ENCODE data around the gene CMYA5.
"Not testable (repeated sequence)": the region's sequence is repeated elsewhere in the genome, so short reads cannot be mapped to it uniquely, and the experiment has no call there.

CMYA5 gene

DNA sequence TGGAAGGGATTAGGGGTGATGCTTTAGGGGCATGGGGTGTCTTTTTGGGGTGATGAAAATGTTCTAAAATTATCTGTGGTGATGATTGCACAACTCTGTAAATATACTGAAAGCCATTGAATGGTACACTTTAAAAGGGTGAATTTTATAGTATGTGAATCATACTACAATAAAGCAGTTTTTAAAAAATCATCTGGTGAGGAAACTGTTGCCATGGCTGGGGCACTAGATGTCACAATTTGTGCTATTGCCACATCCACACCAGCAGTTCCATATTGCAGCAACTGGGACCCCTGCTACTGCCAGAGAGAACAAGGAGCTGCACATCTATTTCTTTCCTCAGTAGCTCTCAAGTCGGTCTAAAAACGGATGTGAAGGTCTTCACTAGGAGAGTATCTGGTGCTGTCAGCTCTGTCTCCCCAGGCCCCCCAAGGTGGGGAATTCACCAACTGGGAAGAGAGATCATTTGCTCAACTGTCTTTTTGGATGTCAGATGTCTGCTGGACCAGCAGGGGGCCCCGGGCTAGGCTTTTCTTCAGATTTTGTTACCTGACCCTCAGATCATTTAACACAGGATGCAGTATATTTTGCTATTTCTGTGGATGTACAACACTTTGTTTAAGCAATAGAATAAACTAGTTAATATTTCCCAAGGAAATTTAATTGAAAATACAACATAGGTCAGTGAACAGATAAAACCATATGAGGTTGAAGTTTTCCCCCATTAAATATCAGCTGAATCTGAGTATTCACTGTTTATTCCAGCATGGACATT is 13.2 kb downstream of the CMYA5 start:
- H3K27ac ChIP-seq (ENCODE audit: low read length): no peak overlapping the region
- H3K4me1 ChIP-seq (ENCODE audit: control insufficient read depth, insufficient read depth, low read length): no peaks in the 10 kb centered on the region
- no CpG with 5 or more reads among the region's 3 CpGs for WGBS (ENCODE audit: insufficient coverage, insufficient read length)
- no peak overlapping the region for H3K4me3 ChIP-seq (ENCODE audit: low read length)
- no peak for DNase-seq (ENCODE audit: low read depth, low spot score)
- no peaks in the 10 kb centered on the region for H3K9me3 ChIP-seq (ENCODE audit: control insufficient read depth, insufficient read depth, low read length)
- no peaks in the 10 kb centered on the region for H3K36me3 ChIP-seq (ENCODE audit: control insufficient read depth, insufficient read depth, low read length)
- no peaks in the 10 kb centered on the region for H3K27me3 ChIP-seq (ENCODE audit: control insufficient read depth, insufficient read depth, low read length)

DNA sequence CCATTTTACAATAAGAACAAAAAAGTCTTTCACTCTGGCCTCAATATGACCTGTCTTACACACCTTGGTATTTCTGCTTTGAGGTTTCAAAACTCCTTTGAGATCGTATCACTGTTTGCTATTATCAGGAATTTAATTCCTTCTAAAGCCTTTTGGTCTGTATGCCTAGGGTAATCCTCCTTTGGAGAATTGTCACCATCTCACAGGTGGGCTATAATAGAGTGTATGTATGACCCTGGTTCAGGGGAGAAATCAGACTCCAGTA is 13.7 kb downstream of the CMYA5 start:
- H3K4me3 ChIP-seq (ENCODE audit: low read length): no peak overlapping the region
- no peaks in the 10 kb centered on the region for H3K36me3 ChIP-seq (ENCODE audit: control insufficient read depth, insufficient read depth, low read length)
- H3K4me1 ChIP-seq (ENCODE audit: control insufficient read depth, insufficient read depth, low read length): no peaks in the 10 kb centered on the region
- no peak for DNase-seq (ENCODE audit: low read depth, low spot score)
- no peaks in the 10 kb centered on the region for H3K9me3 ChIP-seq (ENCODE audit: control insufficient read depth, insufficient read depth, low read length)
- no CpG with 5 or more reads among the region's 1 CpG for WGBS (ENCODE audit: insufficient coverage, insufficient read length)
- no peaks in the 10 kb centered on the region for H3K27me3 ChIP-seq (ENCODE audit: control insufficient read depth, insufficient read depth, low read length)
- no peak overlapping the region for H3K27ac ChIP-seq (ENCODE audit: low read length)

DNA sequence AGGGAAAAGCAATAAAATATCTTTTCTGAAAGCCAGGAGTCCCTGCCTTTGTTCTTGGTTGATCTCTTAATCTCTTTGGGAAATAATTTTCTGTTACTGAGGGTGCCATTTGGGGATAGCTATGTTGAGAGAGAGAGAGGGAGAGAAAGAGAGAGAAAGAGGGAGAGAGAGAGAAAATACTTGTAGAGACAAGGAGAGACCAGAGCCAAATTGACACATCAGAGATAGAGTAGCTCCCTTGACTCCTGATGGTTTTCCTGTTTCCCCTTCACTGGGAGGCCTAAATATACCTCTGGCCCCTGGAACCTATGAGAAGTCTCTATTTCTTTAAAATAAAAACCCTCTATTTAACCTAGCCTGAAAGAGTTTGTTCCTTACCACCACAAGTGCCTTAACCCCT is 14.9 kb downstream of the CMYA5 start:
- Histone ChIP-seq H3K4me3 (ENCODE audit: low read length) (no peak overlapping the region), H3K36me3 (ENCODE audit: control insufficient read depth, insufficient read depth, low read length) (no peaks in the 10 kb centered on the region), H3K4me1 (ENCODE audit: control insufficient read depth, insufficient read depth, low read length) (no peaks in the 10 kb centered on the region), H3K27me3 (ENCODE audit: control insufficient read depth, insufficient read depth, low read length) (no peaks in the 10 kb centered on the region), H3K9me3 (ENCODE audit: control insufficient read depth, insufficient read depth, low read length) (no peaks in the 10 kb centered on the region), H3K27ac (ENCODE audit: low read length) (no peak overlapping the region)
- no peak for DNase-seq (ENCODE audit: low read depth, low spot score)

DNA sequence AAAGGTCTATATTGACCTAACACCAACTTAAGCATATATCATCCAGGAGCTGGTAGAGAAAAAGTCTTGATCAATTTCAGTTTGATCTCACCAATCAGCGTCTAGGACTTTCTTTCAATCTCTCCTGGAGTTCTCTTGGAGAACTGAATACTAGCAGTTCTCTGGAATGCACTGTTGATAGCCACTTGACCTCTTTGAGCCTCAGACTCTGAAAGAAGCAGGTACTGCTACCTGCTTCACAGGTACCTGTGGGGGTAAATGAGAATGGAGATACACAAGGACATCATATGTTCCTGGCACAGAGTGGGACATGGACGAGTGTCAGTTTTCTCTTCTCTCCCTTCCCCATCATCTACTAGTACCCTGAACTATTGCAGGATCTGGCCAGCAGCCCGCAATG is 16.0 kb downstream of the CMYA5 start:
- Histone ChIP-seq H3K9me3 (ENCODE audit: control insufficient read depth, insufficient read depth, low read length) (no peaks in the 10 kb centered on the region), H3K4me3 (ENCODE audit: low read length) (no peak overlapping the region), H3K36me3 (ENCODE audit: control insufficient read depth, insufficient read depth, low read length) (no peaks in the 10 kb centered on the region), H3K27me3 (ENCODE audit: control insufficient read depth, insufficient read depth, low read length) (no peaks in the 10 kb centered on the region), H3K4me1 (ENCODE audit: control insufficient read depth, insufficient read depth, low read length) (no peaks in the 10 kb centered on the region), H3K27ac (ENCODE audit: low read length) (no peak overlapping the region)
- DNase-seq (ENCODE audit: low read depth, low spot score): no peak
- WGBS (ENCODE audit: insufficient coverage, insufficient read length): no CpG with 5 or more reads among the region's 3 CpGs

DNA sequence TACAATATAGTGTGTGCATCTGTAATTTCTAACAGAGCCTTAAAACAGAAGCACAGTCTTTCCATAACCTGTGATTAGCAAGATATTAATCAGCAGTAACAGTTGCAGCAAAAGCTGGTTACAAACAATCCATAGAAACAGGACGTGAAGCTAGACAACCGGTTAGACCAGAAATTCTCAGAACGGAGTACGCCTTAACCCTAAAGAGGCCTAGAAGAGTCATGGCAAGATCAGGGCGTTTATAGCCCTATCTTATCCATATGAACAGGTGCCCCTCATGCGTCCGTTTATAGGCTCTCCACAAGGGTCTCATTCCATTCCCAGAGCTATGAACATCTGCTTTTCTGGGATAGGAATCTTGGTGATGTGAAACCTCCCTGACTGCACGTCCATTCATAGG is 16.7 kb downstream of the CMYA5 start:
- H3K27ac ChIP-seq (ENCODE audit: low read length); DNase-seq (ENCODE audit: low read depth, low spot score); H3K4me3 ChIP-seq (ENCODE audit: low read length); H3K36me3 ChIP-seq (ENCODE audit: control insufficient read depth, insufficient read depth, low read length); H3K4me1 ChIP-seq (ENCODE audit: control insufficient read depth, insufficient read depth, low read length); H3K9me3 ChIP-seq (ENCODE audit: control insufficient read depth, insufficient read depth, low read length); H3K27me3 ChIP-seq (ENCODE audit: control insufficient read depth, insufficient read depth, low read length): not testable (repeated sequence)
- WGBS (ENCODE audit: insufficient coverage, insufficient read length): no CpG with 5 or more reads among the region's 8 CpGs

DNA sequence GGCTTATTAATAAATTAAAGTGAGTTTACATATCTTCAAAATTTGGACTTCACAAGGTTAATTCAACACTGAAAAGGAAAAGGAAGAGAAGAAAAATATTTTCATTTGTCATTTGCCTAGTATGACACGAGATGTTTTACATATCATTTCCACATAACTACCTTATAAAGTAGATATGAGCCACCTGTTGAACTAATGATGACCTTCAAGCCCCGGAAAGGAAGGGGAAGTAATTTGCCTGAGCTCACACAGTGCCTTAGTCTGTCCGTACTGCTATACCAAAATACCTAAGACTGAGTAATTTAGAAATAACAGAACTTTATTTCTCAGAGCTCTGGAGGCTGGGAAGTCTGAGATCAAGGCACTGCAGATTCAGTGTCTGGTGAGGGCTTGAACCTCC is 17.9 kb downstream of the CMYA5 start:
- no peaks in the 10 kb centered on the region for H3K4me1 ChIP-seq (ENCODE audit: control insufficient read depth, insufficient read depth, low read length)
- no CpG with 5 or more reads among the region's 3 CpGs for WGBS (ENCODE audit: insufficient coverage, insufficient read length)
- H3K9me3 ChIP-seq (ENCODE audit: control insufficient read depth, insufficient read depth, low read length): no peaks in the 10 kb centered on the region
- DNase-seq (ENCODE audit: low read depth, low spot score): no peak
- H3K27ac ChIP-seq (ENCODE audit: low read length): no peak overlapping the region
- H3K36me3 ChIP-seq (ENCODE audit: control insufficient read depth, insufficient read depth, low read length): no peaks in the 10 kb centered on the region
- no peaks in the 10 kb centered on the region for H3K27me3 ChIP-seq (ENCODE audit: control insufficient read depth, insufficient read depth, low read length)
- H3K4me3 ChIP-seq (ENCODE audit: low read length): no peak overlapping the region

DNA sequence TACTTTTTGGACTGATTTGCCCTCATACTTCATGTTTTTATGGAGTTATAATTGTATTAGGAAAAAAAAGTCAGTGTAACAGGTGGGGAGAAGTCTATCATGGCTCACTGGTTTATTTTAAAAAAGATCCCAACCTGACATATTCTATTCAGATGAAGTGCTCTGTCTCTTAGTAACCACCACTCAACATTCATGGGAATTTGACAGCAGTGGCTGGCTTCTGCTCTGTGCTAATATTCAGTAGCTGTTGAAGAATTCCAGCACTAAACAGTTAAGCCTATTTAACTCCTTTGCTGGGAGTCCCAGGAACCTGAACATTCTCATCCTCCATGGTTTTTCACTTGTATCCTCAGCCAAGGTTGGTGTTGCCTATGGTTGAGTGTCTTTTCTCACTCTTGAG is 23.1 kb downstream of the CMYA5 start:
- Histone ChIP-seq H3K4me1 (ENCODE audit: control insufficient read depth, insufficient read depth, low read length) (no peaks in the 10 kb centered on the region), H3K36me3 (ENCODE audit: control insufficient read depth, insufficient read depth, low read length) (no peaks in the 10 kb centered on the region), H3K27ac (ENCODE audit: low read length) (no peak overlapping the region), H3K27me3 (ENCODE audit: control insufficient read depth, insufficient read depth, low read length) (no peaks in the 10 kb centered on the region), H3K4me3 (ENCODE audit: low read length) (no peak overlapping the region), H3K9me3 (ENCODE audit: control insufficient read depth, insufficient read depth, low read length) (no peaks in the 10 kb centered on the region)
- no peak for DNase-seq (ENCODE audit: low read depth, low spot score)

DNA sequence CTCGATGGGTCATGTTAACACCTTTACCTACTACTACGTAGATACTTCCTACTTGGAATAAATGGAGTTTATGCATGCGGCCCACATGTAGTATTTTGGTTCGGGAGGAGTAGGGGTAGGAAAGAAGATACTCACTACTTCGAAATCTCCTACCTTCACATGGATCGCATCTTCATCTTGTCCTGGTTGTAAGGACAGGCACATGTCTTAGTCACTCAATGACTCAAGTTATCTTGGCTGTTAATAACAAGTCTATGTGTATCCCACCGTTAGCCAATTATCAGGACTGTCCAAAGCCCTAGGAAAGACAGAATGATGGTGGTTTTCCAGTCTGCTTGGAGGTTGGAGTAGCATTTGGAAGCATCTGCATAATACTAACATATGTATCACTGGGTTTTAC is 24.1 kb downstream of the CMYA5 start:
- H3K36me3 ChIP-seq (ENCODE audit: control insufficient read depth, insufficient read depth, low read length): no peaks in the 10 kb centered on the region
- H3K27me3 ChIP-seq (ENCODE audit: control insufficient read depth, insufficient read depth, low read length): no peaks in the 10 kb centered on the region
- WGBS (ENCODE audit: insufficient coverage, insufficient read length): no CpG with 5 or more reads among the region's 7 CpGs
- no peaks in the 10 kb centered on the region for H3K4me1 ChIP-seq (ENCODE audit: control insufficient read depth, insufficient read depth, low read length)
- DNase-seq (ENCODE audit: low read depth, low spot score): no peak
- no peak overlapping the region for H3K27ac ChIP-seq (ENCODE audit: low read length)
- H3K9me3 ChIP-seq (ENCODE audit: control insufficient read depth, insufficient read depth, low read length): no peaks in the 10 kb centered on the region
- no peak overlapping the region for H3K4me3 ChIP-seq (ENCODE audit: low read length)

DNA sequence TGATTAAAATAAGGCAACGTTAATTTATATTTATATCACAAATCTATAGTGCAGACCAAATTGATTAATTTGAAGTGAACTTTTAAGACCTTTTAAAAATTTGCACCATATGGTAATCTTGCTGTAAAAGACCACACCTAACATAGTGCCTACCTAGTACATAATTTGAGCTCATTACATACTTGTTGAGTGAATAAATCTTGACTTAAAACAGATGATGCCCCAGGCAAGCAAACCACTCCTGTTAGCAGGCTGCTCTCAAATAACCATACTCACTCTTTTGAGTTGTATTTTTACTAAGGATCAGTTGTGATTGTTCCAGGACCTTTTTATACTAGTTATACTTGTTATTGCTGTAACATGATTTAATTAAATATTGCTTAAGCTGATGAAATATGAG is 27.2 kb downstream of the CMYA5 start:
- H3K36me3 ChIP-seq (ENCODE audit: control insufficient read depth, insufficient read depth, low read length): no peaks in the 10 kb centered on the region
- no peaks in the 10 kb centered on the region for H3K27me3 ChIP-seq (ENCODE audit: control insufficient read depth, insufficient read depth, low read length)

DNA sequence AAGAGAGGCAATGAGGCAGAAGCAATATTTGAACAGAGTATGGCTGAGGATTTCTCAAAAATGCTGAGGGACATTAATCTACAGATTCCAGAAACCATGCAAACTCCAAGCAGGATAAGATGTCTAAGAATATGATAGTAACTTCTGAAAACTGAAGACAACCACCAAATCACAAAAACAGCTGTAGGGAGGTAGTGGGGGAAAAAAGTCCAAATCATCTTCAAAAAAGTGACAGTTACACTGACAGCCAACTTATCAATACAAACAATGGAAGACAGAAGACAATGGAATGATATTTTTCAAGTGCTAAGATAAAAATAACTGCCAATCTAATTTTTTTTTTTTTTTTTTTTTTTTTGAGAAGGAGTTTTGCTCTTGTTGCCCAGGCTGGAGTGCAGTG is 30.5 kb downstream of the CMYA5 start:
- DNase-seq (ENCODE audit: low read depth, low spot score): no peak
- Histone ChIP-seq H3K27ac (ENCODE audit: low read length) (no peak overlapping the region), H3K27me3 (ENCODE audit: control insufficient read depth, insufficient read depth, low read length) (no peaks in the 10 kb centered on the region), H3K4me1 (ENCODE audit: control insufficient read depth, insufficient read depth, low read length) (no peaks in the 10 kb centered on the region; the same call in 1 of the 2 replicates), H3K4me3 (ENCODE audit: low read length) (no peak overlapping the region), H3K36me3 (ENCODE audit: control insufficient read depth, insufficient read depth, low read length) (no peaks in the 10 kb centered on the region), H3K9me3 (ENCODE audit: control insufficient read depth, insufficient read depth, low read length) (no peaks in the 10 kb centered on the region)

More for the DNA sequence above, 27.2 kb downstream of the CMYA5 start:
- no peak for DNase-seq (ENCODE audit: low read depth, low spot score)
- no CpG with 5 or more reads among the region's 1 CpG for WGBS (ENCODE audit: insufficient coverage, insufficient read length)
- Histone ChIP-seq H3K27ac (ENCODE audit: low read length) (no peak overlapping the region), H3K4me3 (ENCODE audit: low read length) (no peak overlapping the region), H3K4me1 (ENCODE audit: control insufficient read depth, insufficient read depth, low read length) (no peaks in the 10 kb centered on the region), H3K9me3 (ENCODE audit: control insufficient read depth, insufficient read depth, low read length) (no peaks in the 10 kb centered on the region)

DNA sequence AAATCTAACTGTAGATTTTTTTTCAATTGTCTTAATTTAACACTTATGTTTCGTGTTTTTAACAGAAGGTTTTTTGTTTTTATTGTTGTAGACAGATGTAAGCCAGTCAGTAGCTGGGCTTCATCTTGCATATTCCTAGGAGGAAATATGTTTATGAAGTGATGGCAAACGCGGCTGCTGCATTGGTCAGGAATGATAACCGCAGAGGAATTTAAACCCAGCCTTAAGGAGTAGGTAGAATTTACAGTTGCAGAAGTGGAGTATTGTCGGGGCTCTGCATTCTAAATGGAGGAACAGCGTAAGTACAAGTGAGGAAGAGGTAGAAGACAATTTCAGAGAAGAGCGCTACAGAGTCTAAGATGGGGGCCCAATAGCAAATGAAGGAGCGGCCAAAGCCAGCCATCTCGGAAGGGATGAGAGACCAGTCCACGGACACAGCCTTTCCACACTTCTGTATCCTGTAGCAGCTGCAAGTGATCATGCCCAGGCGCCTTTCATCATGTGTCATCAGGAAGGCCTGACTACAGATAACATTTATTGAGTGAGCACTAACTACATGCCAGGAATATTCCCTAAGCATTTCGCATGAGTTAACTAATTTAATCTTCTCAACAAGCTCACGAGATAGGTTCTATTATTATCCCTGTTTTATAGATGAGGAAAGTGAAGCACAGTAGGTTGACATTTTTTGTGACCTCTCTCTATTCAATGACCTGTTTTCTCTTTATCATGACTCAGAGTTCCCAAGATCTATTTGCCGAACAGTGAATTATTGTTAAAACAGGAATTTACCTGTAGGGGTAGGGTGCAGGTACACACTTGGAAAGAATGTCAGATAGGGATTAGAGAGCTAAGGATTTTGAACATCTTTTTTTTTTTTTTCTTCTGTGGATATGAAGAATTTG is 38.1 kb downstream of the CMYA5 start:
- Histone ChIP-seq H3K27me3 (ENCODE audit: control insufficient read depth, insufficient read depth, low read length) (no peaks in the 10 kb centered on the region), H3K9me3 (ENCODE audit: control insufficient read depth, insufficient read depth, low read length) (no peaks in the 10 kb centered on the region), H3K4me3 (ENCODE audit: low read length) (no peak overlapping the region), H3K36me3 (ENCODE audit: control insufficient read depth, insufficient read depth, low read length) (no peaks in the 10 kb centered on the region), H3K27ac (ENCODE audit: low read length) (no peak overlapping the region), H3K4me1 (ENCODE audit: control insufficient read depth, insufficient read depth, low read length) (no peaks in the 10 kb centered on the region; the same call in 1 of the 2 replicates)
- no peak for DNase-seq (ENCODE audit: low read depth, low spot score)
- no CpG with 5 or more reads among the region's 14 CpGs for WGBS (ENCODE audit: insufficient coverage, insufficient read length)

Data from iPS DF 6.9 (cell line).